Measurements from ENCODE around the gene LEPR.
"Not testable (repeated sequence)": the region's sequence is repeated elsewhere in the genome, so short reads cannot be mapped to it uniquely, and the experiment has no call there.

LEPR gene
- total RNA-seq = 2.0 to 8.3 (median 3.6) reads per million in 9 experiments

GRCh38 chr1:65420590-65421350 is at the start of gene LEPR, which contains the start of gene LEPROT:
Gene LEPR (plus strand): TSS chr1:65420668. CDS start chr1:65565566, 144,898 bp downstream.
Gene LEPROT (plus strand): TSS chr1:65420668. CDS start chr1:65420725, 57 bp downstream.
- ATAC-seq (replicated peaks) = no peak
- Mint-ChIP-seq H3K4me3 (no peak within 1 kb of the TSS), H3K27ac (no peak within 1 kb of the TSS)

DNA sequence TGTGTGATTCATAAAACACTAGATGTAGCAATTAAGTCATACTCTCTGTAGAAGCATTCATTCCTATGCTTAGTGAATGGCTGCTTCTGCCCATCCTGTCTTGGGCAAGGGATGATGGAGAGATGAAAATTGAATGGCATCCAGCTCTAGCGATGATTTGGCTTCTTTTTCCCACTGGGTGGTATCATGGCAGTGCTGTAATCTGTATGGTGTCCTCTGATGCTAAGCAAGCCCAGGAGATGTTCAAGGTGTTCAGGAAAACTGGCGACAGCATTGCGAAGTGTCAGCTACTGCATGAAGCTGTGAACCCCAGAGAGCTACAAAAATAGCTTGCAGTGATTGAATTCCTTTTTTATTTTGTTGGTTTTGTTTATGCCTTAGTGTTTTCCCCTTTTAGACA is 48.9 kb upstream of the LEPR start:
- Mint-ChIP-seq H3K27me3 (no peaks in the 10 kb centered on the region), H3K4me1 (ENCODE audit: low read depth in 2 of 2) (no peaks in the 10 kb centered on the region), H3K9me3 (no peaks in the 10 kb centered on the region), H3K4me3 (no peak overlapping the region), H3K27ac (no peak overlapping the region), H3K36me3 (ENCODE audit: insufficient read depth) (no peaks in the 10 kb centered on the region)
- ATAC-seq (replicated peaks) = no peak
- no peak for DNase-seq

More at GRCh38 chr1:65420590-65421350, at the start of gene LEPR, which contains the start of gene LEPROT:
- no peak for DNase-seq
- Mint-ChIP-seq H3K36me3 (ENCODE audit: insufficient read depth) (peaks cover 4% of the 10 kb centered on the region), H3K9me3 (no peaks in the 10 kb centered on the region), H3K27me3 (no peaks in the 10 kb centered on the region), H3K4me1 (ENCODE audit: low read depth in 2 of 2) (peaks cover 9 to 12% of the 10 kb centered on the region in 2 donors)

DNA sequence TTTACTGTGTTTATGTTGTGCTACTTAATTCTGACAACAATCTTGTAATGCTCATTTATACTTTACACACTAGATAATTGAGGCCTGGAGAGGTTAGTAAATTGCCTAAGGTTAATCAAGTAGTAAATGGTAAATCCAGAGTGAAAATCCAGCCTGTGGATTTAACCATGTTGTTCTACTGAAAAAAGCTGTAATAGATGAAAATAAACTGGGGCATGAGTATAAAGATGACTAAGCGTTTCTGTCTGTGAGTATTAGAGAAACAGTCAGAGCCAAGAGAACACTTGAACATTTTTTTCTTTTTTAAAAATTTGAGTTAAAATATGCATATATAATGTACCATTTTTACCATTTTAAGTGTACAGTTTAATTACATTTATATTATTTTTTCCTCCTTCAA is 47.9 kb upstream of the LEPR start:
- Mint-ChIP-seq H3K27me3 (peaks cover 0 to 2% of the 10 kb centered on the region in 2 donors), H3K9me3 (no peaks in the 10 kb centered on the region), H3K4me3 (no peak overlapping the region), H3K27ac (no peak overlapping the region), H3K4me1 (ENCODE audit: low read depth in 2 of 2) (no peaks in the 10 kb centered on the region), H3K36me3 (ENCODE audit: insufficient read depth) (no peaks in the 10 kb centered on the region)
- DNase-seq (no peak), ATAC-seq (replicated peaks) (no peak)

DNA sequence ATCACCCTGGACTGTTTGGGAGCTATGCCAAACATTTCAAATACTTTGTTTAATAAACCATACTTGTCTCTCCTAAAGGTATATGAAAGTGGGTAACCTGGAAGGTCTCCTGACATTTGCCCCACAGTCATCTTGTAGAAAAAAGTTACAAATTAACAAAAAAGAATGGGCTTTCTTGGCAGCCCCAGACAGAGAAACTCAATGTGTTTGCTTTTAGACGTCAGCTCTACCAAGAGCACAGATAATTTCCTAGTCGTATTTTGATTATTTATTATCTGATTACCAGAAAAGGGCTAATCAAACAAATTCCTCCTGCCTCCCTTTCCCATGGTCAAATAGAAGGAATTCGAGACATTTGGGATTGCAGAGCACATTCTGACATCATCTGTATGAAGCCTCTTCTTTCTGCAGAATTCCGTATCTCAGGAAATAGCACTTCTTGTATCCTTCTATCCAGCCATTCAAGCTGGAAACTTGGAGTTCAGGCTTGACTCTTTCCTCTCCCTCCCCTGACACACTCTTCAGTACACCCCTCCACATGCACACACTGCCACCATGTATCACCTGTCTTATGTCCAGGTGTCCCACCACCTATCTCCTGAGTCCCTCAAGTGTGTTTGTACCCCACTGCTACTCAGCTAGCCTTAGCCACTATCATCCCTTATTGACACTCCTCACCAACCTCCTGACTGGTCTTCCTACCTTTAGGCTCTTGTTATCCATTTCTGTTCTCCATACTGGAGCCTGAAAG is 42.8 kb upstream of the LEPR start:
- Mint-ChIP-seq H3K36me3 (ENCODE audit: insufficient read depth) (no peaks in the 10 kb centered on the region), H3K4me3 (no peak overlapping the region), H3K9me3 (no peaks in the 10 kb centered on the region), H3K27ac (no peak overlapping the region), H3K27me3 (peaks cover 0 to 10% of the 10 kb centered on the region in 2 donors), H3K4me1 (ENCODE audit: low read depth in 2 of 2) (no peaks in the 10 kb centered on the region)
- no peak for DNase-seq
- ATAC-seq (replicated peaks) = no peak

- Mint-ChIP-seq H3K4me1 (ENCODE audit: low read depth in 2 of 2) (no peaks in the 10 kb centered on the region), H3K27me3 (peaks cover 0 to 10% of the 10 kb centered on the region in 2 donors), H3K4me3 (no peak overlapping the region), H3K36me3 (ENCODE audit: insufficient read depth) (no peaks in the 10 kb centered on the region), H3K27ac (no peak overlapping the region), H3K9me3 (no peaks in the 10 kb centered on the region)
- ATAC-seq (replicated peaks) (no peak), DNase-seq (no peak)
Measured at GRCh38 chr1:65378247-65378946, 42.1 kb upstream of the LEPR start.

DNA sequence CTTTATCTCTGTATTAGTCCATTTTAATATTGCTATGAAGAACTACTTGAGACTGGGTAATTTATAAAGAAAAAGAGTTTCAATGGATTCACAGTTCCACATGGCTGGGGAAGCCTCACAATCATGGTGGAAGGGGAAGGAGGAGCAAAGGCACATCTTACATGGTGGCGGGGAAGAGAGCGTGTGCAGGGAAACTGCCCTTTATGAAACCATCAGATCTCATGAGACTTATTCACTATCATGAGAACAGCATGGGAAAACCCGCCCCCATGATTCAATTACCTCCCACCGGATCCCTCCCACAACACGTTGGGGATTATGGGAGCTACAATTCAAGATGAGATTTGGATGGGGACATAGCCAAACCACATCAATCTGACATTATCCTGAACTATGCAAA is 36.0 kb upstream of the LEPR start:
- H3K4me1 Mint-ChIP-seq (ENCODE audit: low read depth in 2 of 2); H3K27ac Mint-ChIP-seq; ATAC-seq (replicated peaks); DNase-seq; H3K36me3 Mint-ChIP-seq (ENCODE audit: insufficient read depth); H3K4me3 Mint-ChIP-seq; H3K9me3 Mint-ChIP-seq; H3K27me3 Mint-ChIP-seq: not testable (repeated sequence)

- DNase-seq (no peak), ATAC-seq (replicated peaks) (no peak)
- Mint-ChIP-seq H3K27me3 (no peaks in the 10 kb centered on the region), H3K27ac (no peak overlapping the region), H3K4me1 (ENCODE audit: low read depth in 2 of 2) (no peaks in the 10 kb centered on the region), H3K4me3 (no peak overlapping the region), H3K9me3 (no peaks in the 10 kb centered on the region), H3K36me3 (ENCODE audit: insufficient read depth) (no peaks in the 10 kb centered on the region)
Measured at GRCh38 chr1:65386439-65386838, 34.0 kb upstream of the LEPR start.

- Mint-ChIP-seq H3K9me3 (no peaks in the 10 kb centered on the region), H3K4me3 (no peak overlapping the region), H3K27ac (no peak overlapping the region), H3K36me3 (ENCODE audit: insufficient read depth) (no peaks in the 10 kb centered on the region), H3K4me1 (ENCODE audit: low read depth in 2 of 2) (no peaks in the 10 kb centered on the region), H3K27me3 (no peaks in the 10 kb centered on the region)
- DNase-seq (no peak), ATAC-seq (replicated peaks) (no peak)
Measured at GRCh38 chr1:65387821-65388220, 32.6 kb upstream of the LEPR start.

GRCh38 chr1:65388908-65389695 is 31.4 kb upstream of the LEPR start:
- no peaks in the 10 kb centered on the region for H3K9me3 Mint-ChIP-seq
- no peaks in the 10 kb centered on the region for H3K36me3 Mint-ChIP-seq (ENCODE audit: insufficient read depth)
- H3K4me3 Mint-ChIP-seq = no peak overlapping the region
- no peaks in the 10 kb centered on the region for H3K27me3 Mint-ChIP-seq
- peaks cover 0 to 4% of the 10 kb centered on the region in 2 donors for H3K4me1 Mint-ChIP-seq (ENCODE audit: low read depth in 2 of 2)
- H3K27ac Mint-ChIP-seq = no peak overlapping the region
- DNase-seq (no peak), ATAC-seq (replicated peaks) (no peak)

GRCh38 chr1:65392497-65392896 is 28.0 kb upstream of the LEPR start:
- H3K4me1 Mint-ChIP-seq (ENCODE audit: low read depth in 2 of 2) = peaks cover 4% of the 10 kb centered on the region in 2 donors
- no peak for DNase-seq
- H3K36me3 Mint-ChIP-seq (ENCODE audit: insufficient read depth) = no peaks in the 10 kb centered on the region
- H3K27ac Mint-ChIP-seq = no peak overlapping the region
- no peak for ATAC-seq (replicated peaks)
- no peaks in the 10 kb centered on the region for H3K9me3 Mint-ChIP-seq
- H3K4me3 Mint-ChIP-seq = no peak overlapping the region
- no peaks in the 10 kb centered on the region for H3K27me3 Mint-ChIP-seq

DNA sequence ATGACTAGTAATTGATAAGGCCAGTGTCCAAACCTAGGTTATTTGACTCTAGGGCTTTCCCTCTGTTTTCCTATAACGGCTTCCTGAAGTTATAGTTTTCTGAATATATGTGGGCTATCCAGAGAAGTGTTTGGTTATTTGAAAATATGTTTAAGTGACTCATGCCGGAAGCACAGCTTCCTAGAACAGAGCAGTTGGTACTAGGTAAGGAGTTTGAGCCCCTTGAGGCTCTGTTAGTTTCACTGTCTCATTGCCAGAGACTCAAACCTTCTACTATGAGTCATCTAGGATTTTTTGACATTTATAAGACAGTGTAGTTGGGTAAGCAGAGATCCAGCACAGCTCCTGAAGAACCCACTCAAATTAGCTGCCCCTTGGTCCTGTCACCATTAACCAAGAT is 27.1 kb upstream of the LEPR start:
- Mint-ChIP-seq H3K9me3 (no peaks in the 10 kb centered on the region), H3K27me3 (no peaks in the 10 kb centered on the region), H3K4me1 (ENCODE audit: low read depth in 2 of 2) (peaks cover 4% of the 10 kb centered on the region in 2 donors), H3K4me3 (no peak overlapping the region), H3K36me3 (ENCODE audit: insufficient read depth) (no peaks in the 10 kb centered on the region), H3K27ac (peak overlapping the region in 1 of 2 donors; percentile 33)
- DNase-seq = no peak
- peak; percentile 16 for ATAC-seq (replicated peaks)

DNA sequence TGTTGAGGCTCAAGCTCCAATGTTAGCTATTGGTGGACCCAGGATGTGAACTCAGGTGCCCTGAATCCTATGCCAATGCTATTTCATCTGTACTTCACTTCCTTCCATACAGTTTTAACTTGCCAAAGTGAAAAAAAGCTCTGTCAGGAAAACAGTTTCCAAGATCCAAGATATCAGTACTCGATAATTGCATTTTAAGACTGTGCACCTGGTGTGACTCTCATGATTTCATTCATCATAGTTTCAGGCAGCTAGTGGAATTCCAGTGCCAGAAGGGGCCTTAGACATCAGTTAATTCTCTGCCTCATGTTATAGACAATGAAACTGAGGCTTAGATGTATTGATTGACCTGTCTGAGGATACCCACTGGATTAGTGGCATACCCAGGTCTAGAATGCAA is 26.5 kb upstream of the LEPR start:
- Mint-ChIP-seq H3K27ac (no peak overlapping the region), H3K4me3 (no peak overlapping the region)
- DNase-seq = no peak

More for the DNA sequence above, 26.5 kb upstream of the LEPR start:
- Mint-ChIP-seq H3K27me3 (no peaks in the 10 kb centered on the region), H3K9me3 (no peaks in the 10 kb centered on the region), H3K36me3 (ENCODE audit: insufficient read depth) (no peaks in the 10 kb centered on the region), H3K4me1 (ENCODE audit: low read depth in 2 of 2) (peaks cover 4% of the 10 kb centered on the region in 2 donors)
- no peak for ATAC-seq (replicated peaks)
